Measurements from ENCODE around the gene APOLD1.
A peak's percentile ranks its signal among the peaks of the same experiment; 100 is the strongest.
"Not testable (repeated sequence)": the region's sequence is repeated elsewhere in the genome, so short reads cannot be mapped to it uniquely, and the experiment has no call there.

Gene APOLD1

GRCh38 chr12:12807970-12808702 lies 22.7 kb downstream of the APOLD1 start:
- DNase-seq (ENCODE audit: low spot score), result no peak

- no peak for DNase-seq (ENCODE audit: low spot score)
Measured at GRCh38 chr12:12810553-12811021, 25.1 kb downstream of the APOLD1 start.

DNA sequence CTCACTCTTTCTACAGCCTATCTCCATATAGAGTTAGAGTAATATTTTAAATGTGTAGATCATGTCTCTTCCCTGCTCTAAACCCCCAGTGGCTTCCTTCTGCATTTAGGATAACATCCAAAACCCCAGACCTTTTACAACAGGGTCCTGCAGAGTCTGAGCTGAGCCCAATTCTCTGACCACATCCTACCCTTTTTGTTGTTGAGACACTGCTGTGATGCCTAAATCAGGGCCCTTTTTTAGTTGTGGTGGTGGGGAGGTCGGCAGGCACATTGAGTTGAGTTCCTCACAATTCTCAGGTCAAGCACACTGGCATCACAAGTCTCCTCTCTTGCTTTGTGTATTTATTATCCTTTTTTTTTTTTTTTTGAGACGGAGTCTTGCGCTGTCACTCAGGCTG lies 25.9 kb downstream of the APOLD1 start:
- no peak for DNase-seq (ENCODE audit: low spot score)

- no peak for DNase-seq (ENCODE audit: low spot score)
Measured at GRCh38 chr12:12812174-12812573, 26.7 kb downstream of the APOLD1 start.

DNA sequence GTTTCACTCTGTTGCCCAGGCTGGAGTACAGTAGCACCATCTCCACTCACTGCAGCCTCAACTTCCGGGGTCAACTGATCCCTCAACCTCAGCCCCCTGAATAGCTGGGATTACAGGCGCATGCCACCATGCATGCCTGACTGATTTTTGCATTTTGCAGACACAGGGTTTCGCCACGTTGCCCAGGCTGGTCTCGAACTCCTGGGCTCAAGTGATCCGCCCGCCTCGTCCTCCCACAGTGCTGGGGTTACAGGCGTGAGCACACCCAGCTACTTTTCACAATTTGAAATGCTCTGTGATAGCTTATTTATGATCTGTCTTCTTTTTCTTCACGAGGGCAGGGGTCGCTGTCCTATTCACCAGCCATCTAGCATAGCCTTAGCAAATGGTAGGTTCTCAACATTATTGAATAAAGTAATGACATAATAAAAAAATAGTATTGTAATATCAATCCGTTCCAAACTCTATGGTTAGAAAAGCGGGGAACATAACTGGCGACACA lies 27.2 kb downstream of the APOLD1 start:
- DNase-seq (ENCODE audit: low spot score), result no peak

- peak; percentile 89 for DNase-seq (ENCODE audit: low spot score)
Measured at GRCh38 chr12:12813120-12814101, 28.0 kb downstream of the APOLD1 start, which contains the start of gene DDX47. DDX47 (plus strand) TSS chr12:12813346; CDS start chr12:12813368, 22 bp downstream.

DNA sequence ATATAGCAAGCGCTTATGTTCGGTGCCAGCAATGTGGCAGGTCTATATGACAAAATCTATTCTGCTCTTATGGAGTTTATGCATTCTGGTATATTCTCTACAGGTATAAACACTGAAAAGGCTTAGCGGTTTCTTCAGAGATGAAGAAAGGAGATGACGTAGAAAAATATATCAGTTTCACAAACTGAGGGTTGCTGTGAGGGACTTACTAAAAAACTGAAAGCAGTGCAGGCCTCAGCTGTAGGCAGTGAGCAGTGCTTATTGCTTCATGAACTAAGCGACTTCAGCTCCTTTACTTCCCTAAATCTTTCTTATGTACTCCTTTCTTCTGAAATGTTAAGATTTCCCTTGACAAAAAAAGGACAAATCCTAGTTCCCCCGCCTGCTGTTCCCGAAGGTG lies 32.2 kb downstream of the APOLD1 start:
- no peak for DNase-seq (ENCODE audit: low spot score)

DNA sequence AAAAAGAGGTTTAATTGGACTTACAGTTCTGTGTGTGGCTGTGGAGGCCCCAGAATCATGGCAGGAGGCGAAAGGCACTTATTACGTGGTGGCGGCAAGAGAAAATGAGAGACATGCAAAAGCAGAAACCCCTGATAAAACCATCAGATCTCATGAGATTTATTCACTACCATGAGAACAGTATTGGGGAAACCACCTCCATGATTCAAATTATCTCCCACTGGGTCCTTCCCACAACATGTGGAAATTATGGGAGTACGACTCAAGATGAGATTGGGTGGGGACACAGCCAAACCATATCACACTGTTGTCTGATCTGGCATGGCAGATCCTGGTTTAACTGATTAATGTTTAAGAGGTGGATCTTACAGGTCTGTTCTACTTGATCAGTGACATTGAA lies 33.2 kb downstream of the APOLD1 start:
- DNase-seq (ENCODE audit: low spot score), result no peak

GRCh38 chr12:12819221-12819620 lies 33.8 kb downstream of the APOLD1 start:
- DNase-seq (ENCODE audit: low spot score), result no peak

- peak; percentile 81 for DNase-seq (ENCODE audit: low spot score)
Measured at GRCh38 chr12:12819752-12820311, 34.4 kb downstream of the APOLD1 start.

DNA sequence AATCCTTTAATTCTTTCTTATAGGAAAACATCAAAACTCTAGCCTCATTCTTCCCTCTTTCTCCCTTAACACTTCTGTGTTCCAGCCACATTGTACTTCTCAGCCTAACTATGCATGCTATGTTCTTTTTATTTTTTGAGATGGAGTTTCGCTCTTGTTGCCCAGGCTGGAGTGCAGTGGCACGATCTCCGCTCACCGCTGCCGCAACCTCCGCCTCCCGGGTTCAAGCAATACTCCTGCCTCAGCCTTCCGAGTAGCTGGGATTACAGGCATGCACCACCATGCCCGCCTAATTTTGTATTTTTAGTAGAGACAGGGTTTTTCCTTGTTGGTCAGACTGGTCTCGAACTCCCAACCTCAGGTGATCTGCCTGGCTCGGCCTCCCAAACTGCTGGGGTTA lies 34.9 kb downstream of the APOLD1 start:
- DNase-seq (ENCODE audit: low spot score), result not testable (repeated sequence)

GRCh38 chr12:12821975-12822374 lies 36.5 kb downstream of the APOLD1 start:
- DNase-seq (ENCODE audit: low spot score), result no peak

DNA sequence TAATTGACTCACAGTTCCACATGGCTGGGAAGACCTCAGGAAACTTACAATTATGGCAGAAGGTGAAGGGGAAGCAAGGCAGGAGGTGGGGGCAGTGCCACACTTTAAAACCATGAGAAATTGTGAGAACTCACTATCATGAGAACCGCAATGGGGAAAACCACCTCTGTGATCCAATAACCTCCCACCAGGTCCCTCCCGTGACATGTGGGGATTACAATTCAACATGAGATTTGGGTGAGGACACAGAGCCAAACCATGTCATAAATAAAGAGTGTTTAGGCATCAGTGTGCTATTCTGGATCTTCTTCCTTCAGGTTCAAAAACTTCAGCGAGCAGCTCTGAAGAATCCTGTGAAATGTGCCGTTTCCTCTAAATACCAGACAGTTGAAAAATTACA lies 37.4 kb downstream of the APOLD1 start:
- DNase-seq (ENCODE audit: low spot score), result no peak

DNA sequence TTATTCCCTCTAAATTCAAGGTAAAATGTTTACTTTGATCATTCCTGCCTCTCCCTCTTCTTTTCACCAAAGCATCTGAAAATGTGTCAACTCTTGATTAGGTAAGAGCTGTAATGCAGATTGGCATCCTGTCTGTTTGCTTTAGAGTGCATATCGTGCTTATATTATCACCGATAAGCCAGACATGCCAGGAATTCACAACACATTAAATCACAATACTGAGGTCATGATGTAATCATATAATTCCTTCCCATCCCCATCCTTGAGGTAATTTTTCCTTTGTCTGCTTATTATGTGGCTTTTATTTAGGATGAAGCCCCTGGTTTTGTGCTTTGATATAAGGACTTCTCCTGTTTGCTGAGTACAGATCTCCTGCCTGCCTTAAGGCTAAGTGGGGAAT lies 37.8 kb downstream of the APOLD1 start:
- DNase-seq (ENCODE audit: low spot score), result peak; percentile 37

DNA sequence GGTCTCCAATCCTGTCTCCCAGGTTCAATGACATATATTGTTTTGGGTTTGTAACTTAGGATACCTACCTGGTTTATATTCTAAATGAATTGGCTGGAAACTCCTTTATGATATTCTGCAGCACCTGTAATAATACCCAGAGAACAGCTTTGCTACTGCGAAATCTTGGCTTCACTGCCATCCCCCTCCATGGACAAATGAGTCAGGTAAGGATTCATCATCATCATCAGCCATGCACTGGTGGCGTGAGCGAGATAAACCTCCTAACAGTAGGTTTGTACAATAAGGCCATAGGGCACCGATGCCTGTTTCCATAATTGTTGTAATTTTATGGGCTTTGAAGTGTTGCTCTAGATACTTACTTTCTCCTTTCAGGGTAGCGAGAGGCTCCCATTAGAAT lies 38.4 kb downstream of the APOLD1 start:
- no peak for DNase-seq (ENCODE audit: low spot score)

DNA sequence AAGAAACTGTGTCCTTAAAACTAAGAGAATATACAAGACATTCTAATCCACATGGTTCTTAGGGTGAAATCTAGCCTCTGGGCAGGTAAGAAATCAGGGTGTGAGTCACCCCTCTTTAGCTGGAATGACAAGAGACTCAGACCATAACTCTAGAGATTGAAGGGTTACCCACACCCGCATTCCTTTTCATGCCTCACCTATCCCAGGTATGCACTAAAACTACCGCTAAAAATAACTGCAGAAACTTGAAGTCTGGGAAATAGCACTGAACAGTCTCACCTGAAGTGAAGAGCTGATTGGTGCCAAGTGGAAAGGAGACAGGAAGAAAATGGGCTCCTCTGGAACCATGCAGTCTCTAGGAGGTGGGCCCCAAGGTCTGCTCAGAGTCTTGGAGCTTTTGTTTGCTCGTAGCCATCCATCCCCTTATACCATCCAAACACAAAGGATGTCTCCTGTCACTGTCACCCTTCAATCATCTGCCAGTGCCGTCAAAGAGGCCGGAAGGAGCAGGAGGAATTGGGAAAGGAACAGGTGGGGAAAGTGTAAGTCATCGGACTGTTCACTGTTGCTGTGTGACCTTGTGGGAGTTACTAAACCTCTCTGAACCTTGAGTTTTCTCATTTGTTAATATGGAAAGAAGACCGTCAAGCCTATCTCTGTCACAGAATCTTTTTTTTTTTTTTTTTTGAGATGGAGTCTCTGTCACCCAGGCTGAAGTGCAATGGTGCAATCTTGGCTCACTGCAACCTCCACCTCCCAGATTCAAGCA lies 50.1 kb downstream of the APOLD1 start:
- peak; percentile 29 for DNase-seq (ENCODE audit: low spot score)

DNA sequence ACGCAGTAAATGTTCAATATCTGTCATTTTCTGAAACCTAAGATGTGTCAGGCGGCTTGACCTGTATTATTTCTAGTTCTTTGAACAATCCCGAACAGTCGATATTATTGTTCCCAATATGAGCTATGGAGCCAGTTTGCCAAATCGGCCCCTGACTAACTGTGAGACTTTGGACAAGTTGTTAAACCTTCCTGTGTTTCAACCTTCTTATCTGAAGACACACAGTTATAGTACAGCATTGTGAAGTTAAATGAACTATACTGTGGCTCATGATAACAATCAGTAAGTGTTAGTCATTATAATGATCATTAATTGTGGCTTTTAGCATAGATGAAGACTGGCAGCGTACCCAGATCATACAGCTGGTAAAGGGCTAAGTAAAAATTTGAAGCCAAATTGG lies 51.1 kb downstream of the APOLD1 start:
- DNase-seq (ENCODE audit: low spot score), result no peak

DNA sequence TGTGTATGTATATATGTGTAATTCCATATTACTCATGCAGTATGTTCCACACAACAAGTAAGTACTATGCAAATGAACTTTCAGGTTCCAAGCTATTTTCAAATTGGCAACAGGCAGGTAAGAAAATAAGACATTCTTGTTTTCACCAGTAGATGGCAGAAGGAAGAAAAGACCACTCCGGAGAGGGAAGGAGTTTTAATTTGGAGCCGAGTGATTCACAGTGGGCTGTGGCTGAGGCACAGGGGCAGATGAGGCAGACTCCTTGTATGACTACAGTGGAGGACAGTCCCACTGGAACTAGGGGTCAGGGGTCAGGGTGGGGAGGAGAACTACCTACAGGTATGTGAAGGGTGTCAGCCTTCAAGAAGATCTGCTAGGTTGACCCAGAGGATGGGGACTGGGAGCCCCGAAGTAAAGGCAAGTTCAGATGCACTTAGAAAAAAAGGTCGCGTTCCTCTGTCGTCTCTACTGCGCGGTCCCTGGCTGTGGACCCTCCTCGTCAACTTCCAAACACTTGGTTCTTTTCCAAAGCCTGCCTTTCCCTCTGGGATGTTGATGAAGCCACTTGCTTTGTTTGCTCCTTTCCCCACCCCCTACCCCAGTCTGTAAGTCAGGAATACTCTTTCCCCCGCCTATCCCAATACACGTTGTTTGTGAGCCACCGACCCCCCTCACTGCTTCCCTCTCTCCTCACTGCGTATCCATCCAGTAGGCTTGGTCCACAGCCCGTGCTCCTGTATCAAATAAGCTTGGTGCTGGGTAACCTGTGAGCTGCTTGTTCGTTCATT lies 51.8 kb downstream of the APOLD1 start:
- DNase-seq (ENCODE audit: low spot score), result peak; percentile 80

DNA sequence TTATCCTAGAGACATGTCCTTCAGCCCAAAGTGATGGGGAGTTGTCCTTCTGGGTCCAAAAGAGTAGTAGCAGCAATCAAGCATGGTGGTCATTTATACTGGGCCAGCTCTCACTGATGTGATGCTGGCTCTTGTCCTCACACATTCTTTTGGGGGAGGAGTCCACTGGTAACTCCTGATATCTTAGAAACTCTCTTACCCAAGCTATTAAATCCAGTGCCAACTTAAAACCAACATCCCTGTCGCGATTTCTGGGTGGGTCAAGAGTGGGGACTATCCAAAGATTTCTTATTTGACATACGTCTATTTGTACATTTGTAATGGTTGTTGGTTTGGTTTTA lies 52.3 kb downstream of the APOLD1 start:
- no peak for DNase-seq (ENCODE audit: low spot score)

GRCh38 chr12:12839003-12839395 lies 53.5 kb downstream of the APOLD1 start:
- DNase-seq (ENCODE audit: low spot score), result no peak

DNA sequence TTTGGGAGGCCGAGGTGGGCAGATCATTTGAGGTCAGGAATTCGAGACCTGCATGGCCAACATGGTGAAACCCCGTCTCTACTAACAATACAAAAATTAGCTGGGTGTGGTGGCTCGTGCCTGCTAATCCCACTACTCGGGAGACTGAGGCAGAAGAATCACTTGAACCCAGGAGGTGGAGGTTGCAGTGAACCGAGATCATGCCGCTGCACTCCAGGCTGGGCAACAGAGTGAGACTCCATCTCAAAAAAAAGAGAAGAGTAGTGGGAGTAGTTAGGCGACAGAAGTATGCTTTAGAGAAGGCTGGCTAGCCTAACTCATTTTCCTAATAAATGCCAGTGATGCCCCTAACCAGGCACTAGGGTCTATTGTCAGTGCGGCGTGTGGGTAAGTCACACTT lies 54.0 kb downstream of the APOLD1 start:
- DNase-seq (ENCODE audit: low spot score), result not testable (repeated sequence)
